Type B pancreatic cell (in vitro differentiated cells): ENCODE results near the gene GPX2. TPM values are rescaled to one million over a fixed set of nuclear protein-coding genes. Genes with fewer than 3 reads are reported as not detected.

Experiments used
- DNase-seq: peaks from one replicate; pipeline ENCODE4 v3.0.0; 2021; ENCODE audit warnings: mixed read lengths; ENCODE audit not compliant: unreplicated experiment; ENCODE audit errors: extremely low spot score
- H3K27ac Mint-ChIP-seq: 2 replicates; pipeline ENCODE4 v1.8.0; 2021; ENCODE audit warnings: mild to moderate bottlenecking, mixed read lengths
- H3K27me3 Mint-ChIP-seq: 2 replicates; pipeline ENCODE4 v1.8.0; 2021; ENCODE audit warnings: mixed read lengths
- H3K36me3 Mint-ChIP-seq: 2 replicates; pipeline ENCODE4 v1.8.0; 2021; ENCODE audit warnings: mixed read lengths
- H3K4me1 Mint-ChIP-seq: one replicate; pipeline ENCODE4 v1.8.0; 2021; ENCODE audit warnings: mixed read lengths; ENCODE audit not compliant: unreplicated experiment
- H3K4me3 Mint-ChIP-seq: 2 replicates; pipeline ENCODE4 v1.8.0; 2021; ENCODE audit warnings: mild to moderate bottlenecking, mixed read lengths
- H3K9me3 Mint-ChIP-seq: 2 replicates; pipeline ENCODE4 v1.8.0; 2021; ENCODE audit warnings: mixed read lengths
- total RNA-seq: library from RNA; stranded (reverse); gene quantifications from 2 replicates; pipeline ENCODE4 v1.2.1, GENCODE V29; 2021; ENCODE audit warnings: low replicate concordance
- TF ChIP-seq, protein P1 (sequence below): fragments of 200-600 bp; sonication (generic); conservative IDR thresholded peaks from 2 replicates; pipeline ENCODE4 v1.5.0; 2021; ENCODE audit warnings: antibody characterized with exemption, mild to moderate bottlenecking

The GPX2 gene
- total RNA-seq, 1 donor from 2014 or later: 39.2 TPM

DNA sequence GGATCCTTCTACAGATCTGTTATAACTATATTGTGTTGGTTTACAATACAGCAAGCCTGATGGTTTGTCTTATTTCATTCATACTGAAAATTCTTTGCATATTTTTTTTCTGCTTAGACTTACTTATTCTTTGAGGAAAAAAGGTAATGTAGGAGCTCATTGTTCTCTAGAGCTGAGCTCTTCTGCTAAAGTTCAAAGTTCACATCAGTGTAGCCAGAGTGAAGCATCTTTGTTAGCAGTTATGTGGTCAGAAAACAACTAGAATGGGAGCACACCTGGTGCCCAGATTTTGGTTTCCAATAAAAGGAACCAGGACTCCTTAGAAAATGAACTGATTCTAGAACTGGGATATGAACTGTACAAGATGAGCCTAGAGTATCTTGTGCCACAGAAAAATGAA is 10.3 kb downstream of the GPX2 start:
- Mint-ChIP-seq H3K27me3 (no peaks in the 10 kb centered on the region), H3K27ac (no peak overlapping the region), H3K36me3 (peaks cover 22% of the 10 kb centered on the region), H3K4me1 (peaks cover 19% of the 10 kb centered on the region), H3K9me3 (no peaks in the 10 kb centered on the region), H3K4me3 (no peak overlapping the region)
- no peak for DNase-seq
- TF ChIP-seq, protein P1, sequence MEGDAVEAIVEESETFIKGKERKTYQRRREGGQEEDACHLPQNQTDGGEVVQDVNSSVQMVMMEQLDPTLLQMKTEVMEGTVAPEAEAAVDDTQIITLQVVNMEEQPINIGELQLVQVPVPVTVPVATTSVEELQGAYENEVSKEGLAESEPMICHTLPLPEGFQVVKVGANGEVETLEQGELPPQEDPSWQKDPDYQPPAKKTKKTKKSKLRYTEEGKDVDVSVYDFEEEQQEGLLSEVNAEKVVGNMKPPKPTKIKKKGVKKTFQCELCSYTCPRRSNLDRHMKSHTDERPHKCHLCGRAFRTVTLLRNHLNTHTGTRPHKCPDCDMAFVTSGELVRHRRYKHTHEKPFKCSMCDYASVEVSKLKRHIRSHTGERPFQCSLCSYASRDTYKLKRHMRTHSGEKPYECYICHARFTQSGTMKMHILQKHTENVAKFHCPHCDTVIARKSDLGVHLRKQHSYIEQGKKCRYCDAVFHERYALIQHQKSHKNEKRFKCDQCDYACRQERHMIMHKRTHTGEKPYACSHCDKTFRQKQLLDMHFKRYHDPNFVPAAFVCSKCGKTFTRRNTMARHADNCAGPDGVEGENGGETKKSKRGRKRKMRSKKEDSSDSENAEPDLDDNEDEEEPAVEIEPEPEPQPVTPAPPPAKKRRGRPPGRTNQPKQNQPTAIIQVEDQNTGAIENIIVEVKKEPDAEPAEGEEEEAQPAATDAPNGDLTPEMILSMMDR: no peak

DNA sequence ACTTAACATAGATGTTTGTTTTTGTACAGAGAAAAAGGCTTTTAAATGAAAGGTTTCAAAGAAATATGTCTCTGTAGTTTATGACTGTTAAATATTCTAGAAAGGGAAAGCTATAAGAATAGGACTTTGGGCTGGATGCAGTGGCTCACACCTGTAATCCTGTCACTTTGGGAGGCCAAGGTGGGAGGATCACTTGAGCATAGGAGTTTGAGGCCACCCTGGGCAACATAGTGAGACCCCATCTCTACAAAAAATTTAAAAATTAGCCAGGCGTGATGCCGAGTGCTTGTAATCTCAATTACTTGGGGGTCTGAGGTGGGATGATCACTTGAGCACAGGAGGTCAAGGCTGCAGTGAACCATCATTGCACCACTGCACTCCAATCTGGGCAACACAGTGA is 11.4 kb downstream of the GPX2 start:
- Mint-ChIP-seq H3K9me3 (no peaks in the 10 kb centered on the region), H3K4me3 (no peak overlapping the region), H3K36me3 (peaks cover 18% of the 10 kb centered on the region), H3K27ac (no peak overlapping the region), H3K4me1 (peaks cover 10% of the 10 kb centered on the region), H3K27me3 (no peaks in the 10 kb centered on the region)
- TF ChIP-seq, protein P1: no peak
- DNase-seq: no peak

DNA sequence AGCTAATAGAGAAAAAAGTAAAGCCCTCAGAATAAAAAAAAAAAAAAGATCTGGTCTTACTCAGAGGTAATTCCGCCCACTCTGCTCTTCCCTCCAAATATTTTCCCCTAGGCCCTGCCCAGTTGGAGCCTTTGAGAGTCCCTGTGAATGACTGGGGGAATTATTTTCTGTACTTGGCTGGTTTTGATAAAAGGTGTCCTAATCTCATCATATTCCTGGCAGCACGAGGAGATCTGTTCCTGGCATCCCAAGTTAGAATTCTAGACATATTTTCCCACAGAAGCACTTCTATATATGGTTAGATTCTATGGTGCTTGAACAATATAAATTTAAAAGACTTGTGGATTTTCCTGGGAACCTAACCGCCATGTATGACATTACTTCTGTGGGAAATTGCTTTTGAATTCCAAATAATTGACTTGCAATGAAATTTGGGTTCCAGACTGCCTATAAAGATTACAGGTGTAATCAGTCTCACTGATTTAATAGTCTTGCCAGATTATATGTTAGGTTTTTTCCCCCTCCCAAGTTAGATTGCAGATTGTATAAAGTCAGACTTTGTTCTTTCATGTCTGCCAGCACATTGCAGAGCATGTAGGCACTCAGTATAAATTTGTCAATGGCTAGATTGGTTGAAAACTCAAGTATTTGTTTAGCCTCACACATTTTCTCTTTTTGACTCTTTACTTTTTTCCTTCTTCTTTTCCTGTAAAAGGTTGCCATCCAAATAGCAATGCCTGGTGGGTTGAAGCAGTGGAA is 12.3 kb downstream of the GPX2 start:
- H3K27me3 Mint-ChIP-seq: no peaks in the 10 kb centered on the region
- peaks cover 10% of the 10 kb centered on the region for H3K4me1 Mint-ChIP-seq
- H3K4me3 Mint-ChIP-seq: no peak overlapping the region
- no peaks in the 10 kb centered on the region for H3K9me3 Mint-ChIP-seq
- TF ChIP-seq, protein P1: no peak
- H3K27ac Mint-ChIP-seq: no peak overlapping the region
- DNase-seq: no peak
- H3K36me3 Mint-ChIP-seq: peaks cover 18% of the 10 kb centered on the region

- TF ChIP-seq, protein P1: no peak
- H3K36me3 Mint-ChIP-seq: peaks cover 20% of the 10 kb centered on the region
- H3K4me3 Mint-ChIP-seq: no peak overlapping the region
- H3K4me1 Mint-ChIP-seq: peaks cover 6% of the 10 kb centered on the region
- H3K9me3 Mint-ChIP-seq: no peaks in the 10 kb centered on the region
- no peaks in the 10 kb centered on the region for H3K27me3 Mint-ChIP-seq
- no peak overlapping the region for H3K27ac Mint-ChIP-seq
- no peak for DNase-seq
These were observed 13.6 kb downstream of the GPX2 start for GRCh38 chr14:64929014-64929359.

DNA sequence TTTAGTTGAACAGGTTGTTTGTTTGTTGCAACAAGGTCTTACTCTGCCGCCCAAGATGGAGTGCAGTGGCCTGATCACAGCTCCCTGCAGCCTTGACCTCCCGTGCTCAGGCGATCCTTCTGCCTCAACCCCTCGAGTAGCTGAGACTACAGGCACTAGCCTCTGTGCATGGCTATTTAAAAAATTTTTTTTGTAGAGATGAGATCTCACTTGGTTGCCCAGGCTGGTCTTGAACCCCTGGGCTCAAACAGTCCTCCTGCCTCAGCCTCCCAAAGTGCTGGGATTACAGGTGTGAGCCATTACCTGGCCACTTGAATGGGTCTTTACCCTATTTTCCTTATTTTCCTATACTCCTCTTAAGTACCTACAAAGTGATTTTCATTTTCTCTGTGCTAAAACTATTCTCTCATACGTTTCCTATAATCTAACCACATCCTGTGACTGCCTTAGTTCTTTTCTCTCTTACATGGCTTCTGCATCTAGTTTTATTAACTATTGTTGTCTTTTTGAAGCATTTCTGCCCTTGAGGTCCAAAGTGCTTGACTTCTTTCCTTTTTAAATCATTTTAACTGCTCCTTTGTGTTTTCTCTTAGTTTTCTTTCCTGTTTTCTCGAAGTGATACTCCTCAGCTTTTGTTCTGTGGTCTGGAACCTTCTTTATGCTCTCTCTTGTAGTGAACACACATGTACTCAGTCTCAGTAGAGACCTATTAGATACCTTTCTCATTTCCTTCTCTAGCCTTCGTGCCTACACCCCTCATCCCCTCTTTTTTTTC is 14.1 kb downstream of the GPX2 start:
- Mint-ChIP-seq H3K4me1 (peaks cover 6% of the 10 kb centered on the region), H3K27ac (no peak overlapping the region), H3K4me3 (no peak overlapping the region), H3K27me3 (no peaks in the 10 kb centered on the region), H3K9me3 (no peaks in the 10 kb centered on the region), H3K36me3 (peaks cover 20% of the 10 kb centered on the region)
- TF ChIP-seq, protein P1: no peak
- no peak for DNase-seq
